GM19239 (cell line): ENCODE results near the gene KIF17.
"Not testable (repeated sequence)": the region's sequence is repeated elsewhere in the genome, so short reads cannot be mapped to it uniquely, and the experiment has no call there.

Experiments
- DNase-seq: peaks from one replicate; pipeline ENCODE4 v3.0.0; 2011; ENCODE audit warnings: low spot score; ENCODE audit not compliant: insufficient read length
- FAIRE-seq: peaks from 2 replicates; lab custom pipeline; 2011; peaks lifted over from hg19 to GRCh38; lab: Jason Lieb, UNC

The KIF17 gene

DNA sequence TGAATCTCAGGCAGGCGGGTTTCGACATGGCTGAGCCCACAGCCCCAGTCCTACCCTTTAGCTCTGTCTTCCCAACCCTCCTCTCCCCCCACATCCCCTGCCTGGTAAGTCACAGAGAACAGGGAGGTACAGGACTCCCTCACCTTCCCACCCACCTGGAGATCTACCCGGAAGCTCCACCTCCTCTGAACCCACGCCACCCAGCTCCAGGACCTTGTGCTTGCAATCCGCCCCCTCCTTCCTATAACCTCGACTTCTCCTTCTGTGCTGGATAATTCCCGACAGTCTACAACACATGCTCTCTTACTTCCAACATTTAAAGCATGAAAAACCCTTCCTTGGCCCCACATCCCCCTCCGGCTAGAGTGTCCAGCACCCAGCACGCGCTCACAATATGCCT, 22.3 kb downstream of the KIF17 start:
- FAIRE-seq = no peak
- DNase-seq = no peak

DNA sequence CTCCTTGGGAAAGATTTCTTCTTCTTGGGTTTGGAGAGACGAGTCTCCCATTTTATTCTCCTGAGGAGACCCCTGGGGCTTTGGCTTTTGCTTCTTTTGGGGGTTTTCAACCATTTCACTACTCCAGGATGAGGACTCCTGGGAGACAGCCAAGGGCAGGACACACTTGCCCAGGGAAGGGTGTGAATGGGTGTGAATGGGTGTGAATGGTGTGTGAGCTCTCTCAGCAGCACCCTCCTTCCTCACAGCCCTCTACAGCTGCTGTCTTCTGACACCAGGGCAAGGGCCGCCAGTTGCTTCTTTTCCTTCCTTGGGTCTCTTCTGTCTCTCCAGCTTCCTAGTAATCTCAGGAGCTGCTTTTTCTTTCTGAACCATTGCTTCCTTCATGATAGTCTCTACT, 24.2 kb downstream of the KIF17 start:
- no peak for FAIRE-seq
- no peak for DNase-seq

DNA sequence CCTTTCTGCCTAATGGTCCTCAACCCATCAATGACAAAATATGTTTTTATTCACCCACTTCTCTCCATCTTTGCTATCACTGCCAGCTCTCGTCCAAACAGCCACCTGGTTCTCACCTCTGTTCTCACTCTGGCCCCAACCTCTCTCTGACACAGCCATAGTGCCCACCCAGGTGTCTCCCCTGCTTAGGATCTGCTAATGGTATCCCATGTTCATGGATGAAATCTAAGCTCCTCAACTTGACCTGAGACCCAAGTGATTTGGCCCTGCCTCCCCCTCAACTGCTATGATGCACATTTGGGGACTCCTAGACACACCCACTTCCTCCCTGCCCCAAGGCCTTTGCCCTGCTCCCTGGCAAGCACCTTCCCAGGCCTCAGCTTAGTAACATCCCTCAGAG, 25.9 kb downstream of the KIF17 start:
- DNase-seq (no peak), FAIRE-seq (no peak)

DNA sequence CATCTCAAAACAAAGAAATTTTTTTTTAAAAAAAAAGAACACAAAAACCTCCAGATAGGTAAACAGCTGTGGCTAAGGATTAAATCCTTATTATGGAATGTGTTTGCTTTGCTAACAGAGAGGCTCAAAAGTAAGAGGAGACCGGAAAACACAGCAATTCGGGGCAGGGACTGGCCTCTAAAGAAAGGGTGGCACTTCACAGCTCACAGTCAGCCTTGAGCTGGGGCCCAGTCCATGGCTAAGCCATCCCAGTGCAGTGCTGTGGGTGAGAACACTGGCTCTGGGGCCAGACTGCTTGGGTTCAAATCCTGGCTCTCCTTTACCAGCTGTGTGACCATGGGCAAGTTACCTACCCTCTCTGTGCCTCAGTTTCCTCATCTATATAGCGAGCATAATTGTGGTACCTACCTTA, 28.2 kb downstream of the KIF17 start:
- FAIRE-seq (no peak), DNase-seq (no peak)

DNA sequence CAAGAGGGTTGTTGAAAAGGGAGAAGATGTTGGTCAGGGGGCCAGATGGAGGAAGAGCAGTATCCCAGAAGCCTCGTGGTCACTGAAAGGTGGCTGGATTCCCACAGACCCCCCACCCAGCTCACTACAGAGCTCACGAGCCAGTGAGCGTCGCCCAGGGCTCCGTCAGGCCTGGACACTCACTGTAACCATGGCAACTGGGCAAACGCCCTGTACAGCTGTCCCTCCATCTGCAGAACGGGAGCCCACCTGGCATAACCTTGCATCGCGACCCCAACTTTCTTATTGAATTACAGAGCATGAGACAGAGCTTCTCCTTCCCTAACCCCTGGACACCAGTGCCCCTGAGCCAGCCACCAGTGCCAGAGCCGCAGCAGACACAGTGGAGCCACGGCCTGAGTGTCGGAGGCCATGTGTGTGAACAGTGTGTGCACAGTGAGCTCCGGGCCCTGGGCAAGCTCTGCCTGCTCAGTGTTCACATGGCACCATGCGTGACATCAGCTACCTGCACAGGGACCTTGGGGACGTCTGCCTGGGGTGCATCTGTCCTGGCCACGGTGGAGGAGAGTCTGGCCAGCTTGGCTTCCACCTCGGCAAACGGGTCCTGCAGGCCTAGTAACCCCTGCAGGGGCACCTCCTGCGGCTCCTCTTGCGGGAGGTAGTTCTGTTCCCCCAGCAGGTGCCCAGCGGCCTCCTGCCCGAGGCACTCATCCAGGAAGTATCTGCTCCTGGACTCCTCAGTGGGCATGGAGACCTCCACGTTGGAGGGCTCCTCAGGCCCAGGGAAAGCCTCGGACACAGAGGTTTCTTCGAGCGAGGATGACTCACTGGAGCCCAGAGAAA, 30.7 kb downstream of the KIF17 start:
- no peak for FAIRE-seq
- DNase-seq = no peak

DNA sequence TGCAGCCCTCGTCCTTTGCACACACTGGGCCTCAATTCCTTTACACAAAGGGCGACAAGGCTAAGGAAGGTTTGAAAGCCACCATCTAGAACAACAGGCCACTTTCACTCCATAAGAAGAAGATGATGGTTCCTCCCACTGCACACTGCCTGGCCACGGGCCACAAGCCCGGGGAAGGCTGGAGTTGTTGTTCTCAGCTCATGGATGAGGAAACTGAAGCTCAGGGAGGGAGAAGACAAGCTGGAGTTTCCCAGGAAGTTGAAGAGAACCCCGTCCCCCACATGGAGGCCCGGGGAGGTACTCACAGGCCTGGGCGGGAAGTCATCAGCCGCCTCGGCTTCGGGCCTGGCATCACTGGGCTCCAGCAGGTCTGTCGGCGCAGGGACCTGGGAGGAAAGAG, 32.1 kb downstream of the KIF17 start:
- FAIRE-seq (no peak), DNase-seq (no peak)

DNA sequence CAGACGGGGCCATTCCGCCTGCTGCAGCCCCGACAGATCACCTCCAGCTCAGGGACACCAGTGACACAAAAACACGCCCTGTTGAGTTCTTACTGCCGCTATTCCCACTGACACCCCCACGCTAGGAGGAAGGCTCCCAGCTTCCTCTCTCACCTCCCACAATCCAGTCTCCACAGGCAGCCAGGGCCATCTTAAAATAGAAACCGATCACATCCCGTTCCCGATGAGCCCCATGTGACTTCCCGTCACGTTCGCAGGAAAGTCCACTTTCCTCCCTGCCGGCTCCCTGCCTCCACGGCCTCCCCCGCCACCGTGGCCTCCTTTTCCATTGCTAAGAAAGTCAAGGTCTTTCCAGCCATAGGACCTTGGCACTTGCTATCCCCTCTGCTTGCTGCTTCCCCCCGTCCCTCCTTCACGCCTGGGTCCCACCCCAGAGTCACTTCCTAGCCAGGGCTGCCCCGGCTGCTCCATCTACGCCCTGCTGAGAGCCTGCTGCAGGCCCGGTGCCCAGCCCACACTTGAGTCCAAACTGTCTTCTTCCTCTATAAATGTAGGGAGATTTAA, 32.6 kb downstream of the KIF17 start:
- no peak for FAIRE-seq
- DNase-seq = no peak

DNA sequence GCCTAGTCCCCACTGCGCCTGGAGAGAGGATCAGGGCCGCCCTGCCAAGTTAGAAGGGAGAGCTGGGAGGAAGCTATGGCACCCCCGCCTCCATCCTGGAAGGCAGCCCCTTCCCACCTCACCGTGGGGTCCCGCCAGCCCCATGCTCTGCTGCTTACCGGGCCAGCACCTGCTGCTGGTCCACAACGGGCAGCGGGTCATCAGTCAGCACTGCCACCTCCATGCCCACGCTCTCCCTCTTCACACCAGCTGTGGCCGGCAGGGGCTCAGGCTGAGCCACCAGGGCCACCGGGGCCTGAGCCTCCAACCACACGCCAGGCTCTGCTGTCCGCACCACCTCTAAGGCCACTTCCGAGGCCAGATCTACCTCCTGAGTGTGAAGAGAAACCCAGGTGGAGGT, 33.2 kb downstream of the KIF17 start:
- no peak for FAIRE-seq

DNA sequence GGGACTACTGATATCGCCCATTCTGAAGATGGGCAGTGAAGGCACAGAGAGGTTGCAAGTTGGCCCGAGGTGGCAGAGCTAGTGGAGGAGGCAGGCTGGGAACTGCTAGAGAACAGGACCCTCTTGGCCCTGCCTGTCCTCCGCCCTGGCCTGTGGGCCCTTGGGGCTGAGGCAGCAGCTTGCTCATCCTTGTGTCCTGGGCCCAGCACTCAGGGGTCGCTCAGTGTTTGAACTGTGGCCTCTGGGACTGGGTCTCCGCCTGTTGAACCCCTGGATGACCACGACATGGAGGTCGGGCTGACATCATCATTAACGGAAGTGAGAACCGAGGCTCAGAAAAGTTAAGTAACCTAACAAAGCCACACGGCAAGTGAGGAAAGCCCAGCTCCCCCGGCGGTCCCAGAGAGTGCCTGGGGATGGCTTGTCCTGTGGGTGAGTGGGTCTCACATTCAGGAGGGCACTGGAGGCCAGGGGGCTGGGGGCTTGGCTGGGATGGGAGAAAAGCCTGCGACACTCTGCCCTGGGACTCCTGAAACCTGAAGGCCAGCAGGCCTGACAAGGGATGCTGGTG, 33.7 kb downstream of the KIF17 start:
- FAIRE-seq = no peak
- no peak for DNase-seq

More for the DNA sequence above, 33.2 kb downstream of the KIF17 start:
- DNase-seq = no peak

DNA sequence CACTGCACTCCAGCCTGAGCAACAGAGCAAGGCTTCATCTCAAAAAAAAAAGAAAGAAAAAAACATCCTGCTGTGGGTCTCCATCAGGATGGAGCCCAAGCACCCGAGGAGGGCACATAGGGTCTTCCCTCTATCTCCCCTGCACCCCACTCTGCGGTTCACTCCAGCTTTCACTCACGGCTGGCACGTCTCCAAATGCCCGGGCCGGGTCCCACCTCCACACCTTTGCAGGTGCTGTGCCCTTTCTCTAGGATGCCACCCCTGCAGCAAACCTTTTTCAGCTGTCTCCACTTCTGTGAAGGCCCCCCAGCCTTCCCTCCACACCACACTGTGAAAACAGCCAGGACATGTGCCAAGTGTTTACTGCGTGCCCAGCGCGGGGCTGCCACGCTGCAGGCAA, 34.2 kb downstream of the KIF17 start:
- DNase-seq = no peak
- FAIRE-seq = no peak

DNA sequence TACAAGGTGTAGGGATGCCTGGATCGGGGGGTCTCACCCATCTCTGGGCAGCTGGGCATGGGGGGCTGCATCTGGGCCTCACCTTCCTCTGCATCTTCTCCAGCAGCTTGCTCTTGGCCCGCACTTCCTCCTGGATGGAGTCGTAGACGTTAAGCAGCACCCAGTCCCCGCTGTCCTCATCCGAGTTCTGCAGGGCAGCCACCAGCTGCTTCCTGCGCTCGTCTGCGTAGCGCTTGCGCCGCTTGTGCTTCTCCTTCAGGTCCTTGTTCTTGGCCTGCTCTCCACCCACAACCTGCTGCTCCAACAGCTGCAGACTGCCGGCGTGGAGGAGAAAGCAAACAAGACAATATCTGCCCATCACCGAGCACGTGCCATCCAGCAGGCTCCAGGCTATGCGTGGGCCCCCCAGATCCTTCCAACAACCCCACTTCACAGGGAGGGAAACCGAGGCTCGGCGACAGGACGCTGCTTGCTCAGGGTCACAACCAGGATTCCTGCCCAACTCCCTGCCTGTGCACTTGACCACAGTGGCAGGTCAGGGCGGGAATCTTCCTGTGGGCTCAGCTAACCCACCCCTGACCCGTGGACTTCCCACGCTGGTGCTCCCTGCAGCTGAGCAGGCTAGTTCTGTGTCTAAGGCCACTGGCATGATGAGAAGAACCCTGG, 35.1 kb downstream of the KIF17 start:
- FAIRE-seq = no peak
- no peak for DNase-seq

DNA sequence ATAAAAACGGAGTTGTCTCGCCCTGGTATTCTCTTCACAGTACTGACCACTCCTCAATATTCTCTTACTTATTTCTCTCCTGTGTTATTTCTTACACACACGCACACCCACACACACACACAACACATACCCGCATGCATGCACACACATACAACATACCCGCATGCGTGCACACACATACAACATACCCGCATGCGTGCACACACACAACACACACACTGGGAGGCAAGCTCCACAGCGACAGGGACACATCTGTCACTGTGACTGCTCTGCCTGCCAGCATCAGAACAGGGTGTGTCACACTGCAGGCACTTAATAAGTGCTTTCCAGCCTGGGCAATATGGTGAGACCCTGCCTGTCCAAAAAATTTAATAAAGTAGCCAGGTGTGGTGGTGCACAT, 35.8 kb downstream of the KIF17 start:
- DNase-seq (no peak), FAIRE-seq (no peak)

DNA sequence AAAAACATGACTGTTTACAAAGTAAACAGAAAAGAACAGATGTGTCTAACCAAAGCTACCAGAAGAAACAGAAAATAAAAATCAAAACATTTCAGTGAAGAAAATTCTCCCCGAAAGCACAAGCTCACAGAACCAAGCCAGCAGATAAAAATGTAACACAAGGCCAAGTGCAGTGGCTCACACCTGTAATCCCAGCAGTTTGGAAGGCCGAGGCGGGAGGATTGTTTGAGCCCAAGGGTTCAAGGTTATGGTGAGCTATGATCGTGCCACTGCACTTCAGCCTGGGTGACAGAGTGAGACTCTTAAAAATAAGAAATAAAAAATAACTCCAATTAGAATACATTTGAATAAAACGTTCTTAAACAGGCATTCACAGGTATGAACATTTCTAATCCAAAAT, 37.5 kb downstream of the KIF17 start:
- no peak for FAIRE-seq

DNA sequence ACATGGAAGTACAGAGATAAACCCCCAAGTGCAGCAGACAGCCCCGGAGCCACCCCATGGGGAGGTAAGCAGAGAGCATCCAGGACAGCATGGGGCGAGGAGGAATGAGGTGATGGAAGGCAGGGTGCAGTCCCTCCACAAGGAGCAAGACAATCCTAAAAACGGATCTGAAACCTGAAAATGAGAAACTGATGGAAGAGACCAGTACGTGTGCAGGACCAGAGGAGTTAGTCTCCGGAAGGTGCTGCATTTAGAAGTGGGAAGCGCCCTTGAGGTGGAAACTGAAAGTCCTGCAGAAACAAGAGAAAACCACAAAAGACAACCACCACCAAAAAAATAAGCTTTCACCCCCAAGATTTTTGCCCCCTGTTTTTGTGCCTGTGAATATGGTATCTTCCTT, 39.2 kb downstream of the KIF17 start:
- DNase-seq (peak; percentile 67), FAIRE-seq (peak; percentile 79)

More for the DNA sequence above, 37.5 kb downstream of the KIF17 start:
- DNase-seq = no peak

DNA sequence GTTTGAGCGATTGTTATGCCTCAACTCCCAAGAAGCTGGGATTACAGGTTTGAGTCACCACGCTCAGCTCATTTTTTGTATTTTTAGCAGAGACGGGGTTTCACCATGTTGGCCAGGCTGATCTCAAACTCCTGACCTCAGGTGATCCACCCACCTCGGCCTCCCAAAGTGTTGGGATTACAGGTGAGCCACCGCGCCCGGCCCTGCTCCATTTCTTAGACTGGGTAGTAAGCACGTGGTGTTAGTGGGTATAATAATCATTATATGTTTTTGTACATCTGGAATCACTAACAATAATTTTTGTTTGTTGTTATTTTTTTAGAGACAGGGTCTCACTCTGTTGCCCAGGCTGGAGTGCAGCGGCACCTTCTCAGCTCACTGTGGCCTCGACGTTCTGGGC, 44.2 kb downstream of the KIF17 start:
- not testable (repeated sequence) for DNase-seq, FAIRE-seq

DNA sequence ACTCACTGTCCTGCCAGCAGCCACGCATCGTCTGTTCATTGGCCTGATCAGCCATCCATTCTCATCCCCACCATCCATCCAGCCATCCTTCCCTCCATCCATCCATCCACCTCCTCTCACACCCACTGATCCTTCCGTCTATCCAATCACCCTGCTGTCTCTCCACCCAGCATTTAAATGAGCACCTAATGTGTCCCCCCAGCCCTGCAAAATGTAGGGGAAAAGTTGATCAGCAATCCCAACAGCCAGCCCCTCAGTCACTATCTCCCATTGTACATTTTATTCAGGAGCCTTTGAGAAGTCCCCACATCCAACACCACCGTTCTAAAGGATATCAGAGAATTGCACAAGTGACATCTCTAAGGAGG, 45.6 kb downstream of the KIF17 start:
- DNase-seq (no peak), FAIRE-seq (no peak)

DNA sequence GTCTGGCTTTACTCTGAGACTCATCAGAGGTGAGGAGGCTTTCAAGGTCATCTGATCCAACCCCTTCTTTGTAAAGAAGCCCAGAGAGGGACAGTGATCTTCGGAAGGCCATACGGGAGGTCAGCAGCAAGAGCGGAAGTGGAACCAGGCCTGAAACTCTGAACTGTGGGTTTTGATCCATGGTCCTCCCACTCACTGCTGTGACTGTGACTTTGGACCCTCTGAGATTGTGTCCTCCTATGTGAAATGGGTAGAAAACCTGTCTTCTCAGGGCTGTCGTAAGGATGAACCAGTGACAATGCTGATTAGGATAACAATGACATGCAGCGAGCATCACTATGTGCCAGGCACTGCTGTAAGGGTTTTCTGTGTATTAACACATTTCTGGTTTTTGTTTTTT, 46.9 kb downstream of the KIF17 start:
- no peak for FAIRE-seq
- DNase-seq = no peak

DNA sequence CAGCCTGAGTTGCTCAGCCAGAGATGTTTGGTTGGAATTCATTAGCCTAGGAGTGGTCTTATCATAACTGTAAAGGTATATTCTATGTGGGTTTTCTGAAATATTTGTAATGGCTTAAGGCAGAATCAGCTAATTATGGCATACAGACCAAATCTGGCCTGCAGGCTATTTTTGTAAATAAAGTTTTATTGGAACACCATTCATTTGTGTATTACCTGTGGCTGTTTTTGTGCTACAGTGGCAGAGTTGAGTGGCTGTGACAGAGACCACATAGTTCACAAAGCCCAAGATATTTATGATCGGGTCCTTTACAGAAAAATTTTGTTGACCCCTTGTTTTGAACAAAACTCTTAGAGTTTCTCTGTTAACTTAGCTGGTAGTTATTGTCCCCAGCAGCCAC, 49.2 kb downstream of the KIF17 start:
- no peak for FAIRE-seq
- no peak for DNase-seq

DNA sequence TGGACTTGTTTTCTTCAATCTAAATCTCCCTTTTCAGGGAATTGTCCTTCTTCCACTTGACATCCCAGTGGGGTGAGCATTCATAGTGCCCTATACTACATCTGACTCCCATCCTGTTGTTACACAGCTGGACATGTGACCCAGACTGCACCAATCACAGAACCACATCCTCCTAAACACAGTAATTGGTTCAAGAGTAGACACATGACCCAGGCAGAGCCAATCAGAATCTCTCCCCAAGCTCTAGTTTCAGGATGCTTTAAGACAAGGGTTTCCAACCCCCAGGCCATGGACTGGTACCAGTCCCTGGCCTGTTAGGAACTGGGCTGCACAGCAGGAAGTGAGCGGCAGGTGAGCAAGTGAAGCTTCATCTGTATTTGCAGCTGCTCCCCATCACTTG, 51.0 kb downstream of the KIF17 start:
- DNase-seq (no peak), FAIRE-seq (no peak)

DNA sequence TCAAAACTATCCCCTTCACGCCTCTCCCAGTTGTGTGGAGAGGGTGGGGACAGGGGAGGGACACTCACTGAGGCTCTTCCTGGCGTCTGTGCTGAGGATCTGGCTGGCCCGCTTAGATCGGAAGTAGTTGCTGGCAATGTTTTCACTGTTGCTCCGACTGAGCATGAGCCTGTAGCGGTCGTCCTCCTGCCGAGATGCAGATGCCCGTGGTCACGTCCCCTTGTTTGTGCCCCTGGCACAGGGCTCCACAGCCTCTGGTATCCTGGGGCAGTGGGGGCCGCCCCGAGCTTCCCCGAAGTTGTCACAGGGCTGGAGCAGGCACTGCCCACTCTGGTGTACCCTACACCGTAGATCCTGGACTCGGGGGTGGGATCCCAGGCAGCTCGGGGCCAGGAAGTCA, 51.7 kb downstream of the KIF17 start:
- DNase-seq = no peak
- FAIRE-seq = no peak

DNA sequence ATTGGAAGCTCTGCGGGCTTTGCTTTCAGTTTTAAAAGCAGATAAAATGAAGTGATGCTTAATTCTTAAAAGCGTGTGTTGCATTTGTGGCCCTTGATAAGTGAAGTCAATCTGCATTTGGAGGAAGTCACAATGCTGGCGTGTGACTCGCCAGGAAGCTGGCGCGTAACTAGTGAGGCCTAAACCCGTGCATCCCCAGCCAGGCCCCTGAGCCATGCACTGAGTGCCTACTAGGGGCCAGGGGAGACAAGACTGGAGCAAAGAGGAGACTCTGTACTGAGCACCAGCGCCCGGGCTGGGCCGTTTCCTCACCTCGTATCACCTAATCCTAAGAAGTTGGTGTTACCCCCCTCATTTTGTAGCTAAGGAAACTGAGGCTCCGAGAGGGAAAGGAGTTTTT, 52.1 kb downstream of the KIF17 start:
- DNase-seq = no peak
- FAIRE-seq = no peak
